HG03442 (cell line): ENCODE results near the gene PTPRN2.
"Not testable (repeated sequence)": the region's sequence is repeated elsewhere in the genome, so short reads cannot be mapped to it uniquely, and the experiment has no call there.

Source experiments
- ATAC-seq: cut with Tn5 transposase; IDR thresholded peaks from one replicate; pipeline ENCODE4 v1.9.1; 2021; ENCODE audit warnings: mild to moderate bottlenecking, moderate library complexity; ENCODE audit not compliant: unreplicated experiment

PTPRN2 gene

DNA sequence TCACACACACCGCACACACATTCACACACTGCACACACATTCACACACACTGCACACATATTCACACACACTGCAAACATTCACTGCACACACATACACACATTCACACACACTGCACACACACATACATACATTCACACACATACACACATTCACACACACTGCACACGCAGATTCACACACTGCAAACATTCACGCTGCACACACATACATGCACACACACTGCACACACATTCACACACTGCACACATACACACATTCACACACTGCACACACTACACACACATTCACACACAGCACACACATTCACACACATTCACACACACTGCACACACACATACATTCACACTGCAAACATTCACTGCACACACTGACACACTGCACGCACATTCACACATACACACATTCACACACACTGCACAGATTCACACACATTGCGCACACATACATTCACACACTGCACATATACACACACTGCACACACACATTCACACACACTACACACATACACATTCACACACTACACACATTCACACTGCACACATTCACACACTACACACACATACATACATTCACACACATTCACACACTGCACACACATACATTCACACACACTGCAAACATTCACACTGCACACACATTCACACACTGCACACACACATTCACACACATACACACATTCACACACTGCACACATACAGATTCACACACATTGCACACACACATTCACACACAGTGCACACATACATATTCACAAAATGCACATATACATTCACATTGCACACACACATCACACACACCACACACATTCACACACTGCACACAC lies 325.1 kb downstream of the PTPRN2 start:
- ATAC-seq, result no peak

DNA sequence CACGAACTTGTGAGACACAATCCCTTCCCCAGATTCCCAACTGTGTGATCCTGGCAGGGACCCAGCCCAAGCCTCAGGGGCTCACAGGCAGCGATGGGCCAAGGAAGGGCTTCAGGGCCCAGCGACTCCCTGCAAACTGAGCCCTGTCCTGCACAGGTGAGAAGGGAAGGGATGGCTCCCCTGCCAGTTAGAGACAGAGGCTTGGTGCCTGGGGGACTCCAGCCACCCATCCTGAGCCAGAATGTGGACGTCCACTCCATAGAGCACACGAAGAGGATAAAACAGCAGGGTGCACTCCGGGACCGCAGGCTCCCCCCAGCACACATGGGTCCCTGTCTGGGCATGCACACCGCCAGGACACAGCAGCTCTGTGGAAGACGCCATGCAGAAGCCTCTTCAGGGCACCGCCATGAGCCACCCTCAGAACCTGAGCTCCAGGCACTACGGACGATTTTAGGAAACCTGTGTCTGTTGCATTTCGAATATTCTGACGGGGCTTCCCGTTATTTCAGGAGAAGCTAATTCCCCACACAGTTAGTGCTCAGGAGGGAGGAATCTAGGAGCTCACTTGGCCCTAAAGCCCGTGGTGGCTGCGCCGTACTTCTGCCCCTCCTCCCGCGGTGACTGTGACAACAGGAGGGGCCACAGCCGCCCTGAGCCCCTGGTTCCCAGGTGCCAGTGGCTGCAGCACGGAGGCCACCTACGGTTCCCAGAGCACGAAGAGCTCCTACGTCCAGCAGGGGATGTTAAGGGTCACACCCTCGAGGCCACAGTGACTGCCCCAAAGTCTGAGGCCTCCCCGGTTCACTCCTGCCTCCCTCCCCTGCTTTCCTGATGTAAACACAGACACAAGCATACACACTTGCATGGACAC lies 326.0 kb downstream of the PTPRN2 start:
- ATAC-seq, result no peak

DNA sequence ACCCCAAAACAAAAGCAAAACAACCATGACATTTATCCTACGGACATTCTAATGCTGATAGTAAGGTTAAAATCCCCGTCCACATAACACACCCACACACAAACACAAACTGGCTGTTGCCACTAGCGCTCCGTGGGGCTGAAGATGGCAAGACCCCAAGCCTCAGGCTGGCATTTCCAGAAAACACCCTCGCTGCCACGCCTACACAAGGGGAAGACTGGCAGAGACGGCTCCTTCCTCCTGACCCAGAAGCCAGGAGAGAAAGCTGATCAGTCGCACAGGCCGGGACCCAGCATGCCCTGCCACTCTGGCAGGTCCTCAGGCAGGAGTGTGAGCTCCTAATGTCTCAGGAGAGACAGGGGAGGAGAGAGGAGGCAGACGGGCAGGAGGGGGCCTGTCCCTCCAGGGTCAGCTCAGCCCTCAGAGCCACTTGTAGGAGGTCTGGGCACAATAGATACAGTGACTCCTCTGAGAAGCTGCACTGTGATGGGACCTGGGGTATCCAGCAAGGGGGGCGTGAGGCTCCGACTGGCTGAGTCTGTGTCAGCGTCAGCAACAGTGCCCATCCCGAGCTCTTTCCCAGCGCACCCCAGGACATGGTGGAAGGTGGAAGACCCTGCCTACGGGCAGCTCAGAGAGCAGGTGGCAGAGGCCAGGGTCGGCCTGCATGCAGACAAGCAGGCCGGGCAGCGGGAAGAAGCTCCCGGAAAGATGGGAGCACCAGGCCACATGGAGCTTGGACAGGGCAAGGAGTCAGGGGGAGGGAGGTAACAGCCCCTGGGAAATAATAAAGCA lies 326.9 kb downstream of the PTPRN2 start:
- ATAC-seq, result no peak

DNA sequence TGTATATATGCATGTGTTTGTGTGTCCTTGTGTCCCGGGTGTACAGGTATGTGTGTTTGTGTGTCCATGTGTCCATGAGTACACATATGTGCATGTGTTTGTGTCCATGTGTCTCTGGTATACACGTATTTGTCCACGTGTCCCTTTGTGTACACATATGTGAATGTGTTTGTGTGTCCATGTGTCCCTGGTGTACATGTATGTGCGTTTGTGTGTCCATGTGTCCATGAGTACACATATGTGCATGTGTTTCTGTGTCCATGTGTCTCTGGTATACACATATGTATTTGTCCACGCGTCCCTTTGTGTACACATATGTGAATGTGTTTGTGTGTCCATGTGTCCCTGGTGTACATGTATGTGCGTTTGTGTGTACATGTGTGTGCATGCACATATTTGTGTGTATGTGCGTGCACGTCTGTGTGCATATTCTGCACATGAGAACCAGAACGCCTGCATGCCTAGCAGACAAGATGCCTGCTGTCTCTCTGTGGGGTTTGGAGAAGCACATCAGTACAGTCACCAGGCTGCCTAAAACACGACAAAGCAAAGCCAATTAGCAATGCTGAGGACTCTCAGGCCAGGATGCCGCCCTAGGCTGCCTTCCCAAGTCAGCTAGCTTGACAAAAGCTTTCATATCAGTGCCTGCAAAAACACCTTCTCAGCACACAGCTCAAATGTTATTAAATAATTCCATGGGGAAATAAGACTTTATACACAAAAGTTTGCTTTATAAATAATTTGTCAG lies 327.8 kb downstream of the PTPRN2 start:
- no peak for ATAC-seq

DNA sequence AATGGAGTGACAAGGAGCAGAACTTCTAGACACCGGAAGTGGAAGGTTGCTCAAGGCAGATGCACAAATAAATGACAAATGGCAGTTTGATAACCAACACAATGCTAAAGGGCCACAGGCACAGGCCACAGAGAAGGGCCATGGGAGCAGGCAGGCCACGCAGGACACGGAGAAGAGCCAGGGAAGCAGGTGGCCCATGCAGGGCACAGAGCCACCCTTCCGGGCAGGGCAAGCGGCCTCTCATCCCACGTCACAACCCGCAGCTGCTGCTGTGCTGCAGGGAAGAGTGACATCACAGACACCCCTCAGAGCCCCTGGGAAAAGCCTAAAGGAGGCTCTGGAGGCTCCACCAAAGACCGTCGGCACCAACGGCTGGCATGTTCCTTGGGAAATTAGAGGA lies 328.5 kb downstream of the PTPRN2 start:
- ATAC-seq, result no peak

DNA sequence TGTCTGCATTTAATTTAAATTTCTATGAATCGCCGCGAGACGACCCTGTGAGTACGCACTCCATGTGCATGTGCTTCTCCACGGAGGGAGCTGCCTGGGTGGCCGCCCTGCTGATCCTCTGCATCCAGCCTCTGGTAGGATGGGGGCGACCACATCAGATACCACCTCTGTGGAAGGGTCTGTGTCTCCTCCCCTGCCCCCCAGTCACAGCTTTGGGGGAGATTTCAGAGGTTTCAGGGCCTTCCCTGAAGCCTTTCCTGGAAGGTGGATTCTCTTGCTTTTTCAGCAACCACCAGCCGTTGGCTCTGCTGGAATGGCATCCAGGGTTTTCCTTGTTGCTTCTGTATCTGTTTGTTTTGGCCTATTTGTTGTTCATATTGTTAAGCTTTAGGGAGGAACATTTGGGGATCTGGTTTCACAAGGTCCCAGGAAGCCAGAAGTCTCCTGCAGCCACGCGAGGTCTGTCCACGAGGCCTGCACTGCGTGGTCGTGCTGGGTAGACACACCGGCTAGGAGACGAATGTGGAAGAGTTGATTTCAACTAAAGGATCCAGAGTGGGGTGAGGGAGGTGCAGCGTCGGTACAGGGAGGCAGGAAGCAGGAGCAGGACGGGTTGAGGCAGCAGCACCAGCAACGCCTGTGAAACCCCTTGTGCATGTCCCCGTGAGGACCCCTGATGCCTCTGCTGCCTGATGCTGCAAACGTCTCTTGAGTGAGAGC lies 329.1 kb downstream of the PTPRN2 start:
- no peak for ATAC-seq

DNA sequence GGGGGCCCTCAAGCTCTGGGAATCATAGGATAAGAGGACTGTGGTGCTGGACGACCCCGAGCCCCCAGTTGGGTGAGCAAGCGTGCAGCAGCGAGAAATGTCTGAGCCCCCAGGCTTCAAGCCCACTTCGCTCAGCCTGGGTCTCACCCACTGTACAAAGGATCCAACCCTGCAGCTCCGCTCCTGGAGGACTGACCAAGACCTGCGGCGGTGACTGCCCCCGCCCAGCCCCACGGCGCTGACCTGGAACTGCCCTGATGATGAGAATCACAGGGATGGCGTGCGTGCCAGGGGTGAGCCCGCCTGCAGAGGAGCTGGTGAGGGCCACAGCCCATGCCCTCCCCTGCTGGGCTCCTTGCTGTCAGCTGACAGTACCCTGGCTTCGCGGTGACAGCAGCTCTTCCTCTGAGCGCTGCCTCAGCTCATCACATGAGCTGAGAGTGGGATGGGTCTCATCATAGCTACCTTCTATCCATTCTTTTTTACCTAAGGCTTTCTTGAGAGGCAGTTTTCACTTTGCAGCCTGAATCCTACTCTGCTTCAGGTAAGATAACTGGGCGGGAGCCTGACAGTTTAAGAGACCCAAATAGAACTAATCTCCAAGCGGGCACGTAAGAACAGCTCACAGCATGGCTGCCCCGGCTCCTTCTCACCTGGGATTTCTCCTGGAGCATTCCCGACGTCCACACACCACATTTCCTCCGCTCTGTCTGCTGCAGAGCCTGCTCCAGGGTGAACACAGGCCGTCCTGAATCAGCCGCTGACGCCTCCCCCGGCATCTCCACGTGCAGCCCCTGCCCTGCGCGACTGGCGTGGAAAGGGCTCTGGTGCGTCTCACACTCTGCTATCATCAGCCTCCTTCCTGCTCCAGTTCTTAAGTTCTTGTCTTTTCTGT lies 329.9 kb downstream of the PTPRN2 start:
- ATAC-seq, result no peak

DNA sequence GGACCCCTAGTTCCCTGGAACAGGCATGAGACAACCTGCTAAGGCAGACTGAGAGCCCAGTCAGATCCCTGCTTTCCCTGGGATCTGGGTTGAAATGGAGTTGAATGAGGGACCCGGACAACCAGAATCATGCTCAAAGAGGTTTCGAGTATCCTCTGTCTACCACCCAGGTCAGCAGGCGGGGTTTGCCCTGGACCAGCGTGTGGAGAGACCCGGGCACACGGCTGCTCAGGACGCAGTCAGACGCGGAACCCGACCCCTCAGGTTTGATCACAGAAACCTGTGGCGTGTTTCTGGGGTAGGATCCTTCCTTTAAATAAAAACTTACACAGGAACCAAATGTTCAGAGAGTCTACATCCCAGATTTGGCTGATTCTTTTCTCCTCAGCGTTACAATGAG lies 330.6 kb downstream of the PTPRN2 start:
- no peak for ATAC-seq

DNA sequence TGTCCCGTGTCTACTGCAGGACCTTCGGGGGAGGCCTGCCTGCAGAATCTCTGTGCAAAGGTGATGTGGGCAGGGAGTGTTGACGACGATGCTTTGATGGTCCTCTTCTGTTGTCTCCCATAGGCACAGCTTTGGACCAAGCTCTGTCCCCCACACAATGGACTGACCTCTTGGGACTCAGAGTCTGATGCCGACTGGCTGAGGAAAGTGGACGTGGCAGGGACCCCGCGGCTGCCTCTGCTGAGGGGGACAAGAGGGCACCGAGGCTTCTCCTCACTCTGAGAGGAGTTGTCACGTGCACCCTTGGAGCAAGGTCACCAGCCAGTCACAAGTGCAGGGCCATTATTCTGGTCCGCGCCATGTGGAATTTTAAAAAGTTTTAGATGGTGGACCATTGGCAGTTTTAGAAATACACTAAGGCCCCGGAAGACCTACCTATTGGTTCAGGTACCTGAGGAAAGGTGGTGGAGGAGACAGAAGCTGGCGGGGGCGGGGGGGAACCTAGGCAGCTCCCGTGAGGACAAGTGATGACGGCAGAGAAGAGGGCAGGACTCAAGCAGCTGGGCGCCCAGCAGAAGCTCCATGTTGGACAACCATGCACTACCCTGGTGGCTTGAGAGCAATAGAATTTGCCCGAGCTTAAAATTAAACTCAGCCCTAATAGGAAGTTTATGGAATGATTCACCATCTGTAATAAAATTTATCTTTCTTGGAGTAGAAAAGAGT lies 331.4 kb downstream of the PTPRN2 start:
- no peak for ATAC-seq

DNA sequence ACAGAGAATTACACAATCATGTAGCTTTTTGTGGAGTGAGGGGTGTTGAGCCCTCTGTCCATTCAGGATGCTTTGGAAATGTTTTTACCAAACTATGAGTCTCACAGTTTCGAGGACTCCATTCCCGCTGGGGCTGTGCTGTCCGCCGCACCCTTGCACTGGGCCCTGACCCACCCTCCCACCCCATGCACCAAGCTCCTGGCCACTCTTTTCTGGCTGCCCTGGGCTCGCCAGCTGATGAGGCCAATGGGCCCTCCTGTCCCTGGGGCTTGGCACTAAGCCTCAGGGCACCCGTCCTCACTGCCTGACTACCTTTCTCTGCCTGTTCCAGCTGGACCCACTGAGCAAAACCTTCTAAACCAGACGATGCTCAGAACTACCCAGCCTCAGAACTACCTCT lies 332.1 kb downstream of the PTPRN2 start:
- no peak for ATAC-seq

DNA sequence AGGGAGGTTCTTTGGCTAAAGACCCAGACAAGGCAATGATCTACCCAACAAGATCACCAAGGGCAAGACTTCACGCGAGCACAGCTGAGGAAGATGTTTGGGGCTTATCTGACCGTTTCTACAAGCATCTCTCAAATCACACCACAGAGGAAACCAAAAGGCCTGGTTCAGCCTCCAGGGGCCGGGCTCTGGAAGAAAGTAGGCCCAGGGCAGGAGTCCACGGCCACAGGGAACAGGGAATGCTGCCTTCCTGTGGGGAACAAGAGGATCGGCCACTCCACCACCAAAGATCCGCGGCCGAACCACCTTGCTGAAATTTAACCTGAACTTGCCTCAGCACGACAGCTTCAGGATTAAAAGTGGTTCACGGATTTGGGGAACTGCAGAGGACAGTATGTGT lies 332.5 kb downstream of the PTPRN2 start:
- no peak for ATAC-seq

DNA sequence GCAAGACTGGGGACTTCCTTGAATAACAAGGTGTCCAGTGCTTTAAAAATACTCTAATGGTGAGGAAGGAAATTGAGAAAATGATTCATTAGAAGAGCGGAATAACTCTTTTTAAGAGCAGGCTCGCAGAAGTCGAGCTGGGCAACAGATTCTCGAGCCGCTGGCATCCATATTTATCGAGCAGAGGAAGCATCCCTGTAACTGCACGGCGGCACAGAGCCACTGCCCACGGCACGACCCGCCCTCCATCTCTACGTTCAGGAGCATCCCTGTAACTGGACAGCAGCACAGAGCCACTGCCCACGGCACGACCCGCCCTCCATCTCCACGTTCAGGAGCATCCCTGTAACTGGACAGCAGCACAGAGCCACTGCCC lies 334.0 kb downstream of the PTPRN2 start:
- not testable (repeated sequence) for ATAC-seq

DNA sequence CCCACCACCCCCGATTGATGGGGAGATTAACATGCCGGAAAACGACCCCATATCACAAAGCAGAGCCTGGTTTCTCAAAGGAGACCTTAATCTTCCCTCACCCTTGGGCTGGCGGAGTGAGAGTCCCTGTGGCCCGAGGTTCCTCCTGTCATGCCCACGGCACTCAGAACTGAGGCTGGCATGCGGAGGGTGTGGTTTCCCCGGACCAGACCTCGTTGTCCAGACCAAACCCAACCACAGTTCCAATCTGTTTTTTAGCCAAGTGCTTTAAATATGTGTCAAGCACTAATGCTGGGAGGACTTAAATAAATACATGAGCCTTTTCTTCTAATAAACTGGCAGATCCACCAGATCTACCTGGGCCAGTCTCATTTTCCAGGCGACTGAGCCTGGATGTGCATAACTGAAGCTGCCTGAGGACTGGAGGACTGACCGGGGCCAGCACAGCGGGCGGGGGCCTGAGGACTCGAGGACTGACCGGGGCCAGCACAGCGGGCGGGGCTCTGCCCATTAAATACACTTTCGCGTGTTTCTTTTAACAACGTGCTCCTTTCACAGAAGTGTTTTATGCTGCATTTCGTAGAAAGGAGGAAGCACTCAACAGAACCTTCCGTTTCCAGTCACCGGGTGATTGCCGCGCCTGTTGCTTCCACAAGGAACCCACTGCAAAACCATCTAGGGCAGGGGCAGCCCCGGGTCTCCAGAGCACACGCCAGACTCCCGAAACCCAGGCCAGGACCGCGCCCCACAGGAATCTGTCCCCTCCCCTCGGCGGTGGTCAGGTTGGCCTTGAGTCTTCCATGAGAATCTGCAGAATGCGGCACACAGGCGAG lies 334.6 kb downstream of the PTPRN2 start:
- no peak for ATAC-seq

DNA sequence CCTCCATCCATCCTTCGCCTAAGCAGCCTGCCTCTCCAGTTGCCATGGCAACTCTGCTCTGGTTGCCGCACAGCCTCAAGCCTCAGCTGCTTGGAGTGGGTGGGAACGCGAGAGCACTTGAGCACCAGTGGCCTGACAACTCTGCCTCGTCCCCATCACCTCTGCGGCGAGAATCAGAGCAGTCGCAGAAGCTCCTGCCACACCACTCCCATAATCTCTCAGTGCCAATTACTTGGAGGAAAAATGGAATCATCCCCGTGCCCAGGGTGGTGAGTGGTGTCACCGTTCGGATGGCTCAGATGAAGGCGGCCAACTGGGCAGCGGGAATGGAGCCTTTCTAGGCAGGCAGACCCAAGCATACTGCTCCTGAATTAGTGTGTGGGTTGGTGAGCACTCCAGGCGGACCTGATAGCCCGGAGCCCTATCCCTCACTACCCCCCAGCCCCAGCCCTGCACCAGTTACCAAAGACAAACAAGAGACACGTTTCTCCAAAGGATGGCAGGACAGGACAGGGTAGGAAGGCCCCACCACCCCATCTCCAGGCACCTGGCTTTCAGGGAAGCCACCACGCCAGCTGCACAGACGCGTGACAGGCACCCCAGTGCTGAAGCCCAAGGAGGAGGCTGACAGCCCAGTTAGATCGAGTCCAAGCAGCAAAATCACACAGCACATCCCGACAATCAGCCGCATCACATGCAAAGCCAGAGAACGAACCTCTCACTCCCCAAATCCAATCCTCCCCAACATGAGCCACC lies 335.4 kb downstream of the PTPRN2 start:
- no peak for ATAC-seq

DNA sequence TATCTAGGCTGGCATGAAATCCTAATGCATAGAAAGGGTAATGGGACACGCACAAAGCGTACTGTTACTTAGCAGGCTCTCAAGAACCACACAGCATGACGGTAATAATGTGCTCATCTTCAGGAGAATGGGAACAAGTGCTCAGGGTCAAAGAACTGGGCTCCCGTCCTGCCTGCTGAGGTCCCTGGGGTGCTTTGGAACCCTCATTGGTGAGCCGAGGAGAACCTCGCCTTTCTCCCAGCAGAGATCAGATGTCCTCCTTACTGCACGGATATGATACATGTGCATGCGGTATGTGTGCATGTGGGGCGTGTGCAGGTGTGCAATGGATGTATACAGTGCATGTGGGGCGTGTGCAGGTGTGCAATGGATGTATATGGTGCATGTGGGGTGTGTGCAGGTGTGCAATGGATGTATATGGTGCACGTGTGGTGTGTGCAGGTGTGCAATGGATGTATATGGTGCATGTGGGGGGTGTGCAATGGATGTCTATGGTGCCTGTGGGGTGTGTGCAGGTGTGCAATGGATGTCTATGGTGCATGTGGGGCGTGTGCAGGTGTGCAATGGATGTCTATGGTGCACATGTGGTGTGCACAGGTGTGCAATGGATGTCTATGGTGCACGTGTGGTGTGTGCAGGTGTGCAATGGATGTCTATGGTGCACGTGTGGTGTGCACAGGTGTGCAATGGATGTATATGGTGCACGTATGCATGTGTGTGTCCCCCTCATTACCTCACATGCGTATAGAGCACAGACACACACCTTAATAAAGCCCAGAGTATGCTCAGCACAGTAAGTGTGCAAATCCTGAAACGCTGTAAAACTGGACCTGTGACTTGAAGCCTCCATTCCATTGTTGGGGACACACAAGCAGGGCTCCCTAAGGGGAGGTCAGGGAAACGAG lies 336.3 kb downstream of the PTPRN2 start:
- ATAC-seq, result no peak

DNA sequence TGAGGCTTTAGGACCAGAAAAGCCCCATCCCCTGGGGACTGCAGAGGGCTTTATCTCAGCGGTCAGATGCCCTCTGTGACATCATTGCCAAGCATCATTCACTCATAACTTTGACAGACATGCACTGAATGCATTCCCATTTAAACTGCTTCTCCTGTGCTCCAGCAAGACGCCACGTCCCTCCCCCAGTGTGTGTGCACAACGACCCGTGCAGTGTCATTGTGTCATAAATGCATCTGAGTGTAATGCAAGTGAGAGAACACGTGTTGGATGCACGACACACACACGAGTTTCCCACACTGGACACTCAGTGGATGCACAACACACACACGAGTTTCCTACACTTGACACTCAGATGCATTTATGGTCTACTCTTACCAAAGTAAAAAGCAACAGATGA lies 337.9 kb downstream of the PTPRN2 start:
- no peak for ATAC-seq
